Occipital lobe (tissue), 2 donors: Measurements from ENCODE around the gene CACNA1A. TPM values are rescaled to one million over a fixed set of nuclear protein-coding genes. Genes with fewer than 3 reads are reported as not detected.
"Not testable (repeated sequence)": the region's sequence is repeated elsewhere in the genome, so short reads cannot be mapped to it uniquely, and the experiment has no call there.

Experiments
- DNase-seq: peaks from one replicate; lab custom pipeline; 2025; lab: John Stamatoyannopoulos, UW
- total RNA-seq: library from RNA; depleted of rRNA; stranded (reverse); fragments of >200 nt; gene quantifications from one replicate; pipeline ENCODE4 v1.2.3, GENCODE V29; 2014

The CACNA1A gene
- total RNA-seq, 1 donor from 2014 or later: 31.4 TPM

GRCh38 chr19:13282486-13283065 is 223.7 kb downstream of the CACNA1A start:
- no peak for DNase-seq

GRCh38 chr19:13281567-13282291 is 224.6 kb downstream of the CACNA1A start:
- DNase-seq: peak; percentile 83

- DNase-seq: no peak
Observed at GRCh38 chr19:13277104-13277809, 229.0 kb downstream of the CACNA1A start.

DNA sequence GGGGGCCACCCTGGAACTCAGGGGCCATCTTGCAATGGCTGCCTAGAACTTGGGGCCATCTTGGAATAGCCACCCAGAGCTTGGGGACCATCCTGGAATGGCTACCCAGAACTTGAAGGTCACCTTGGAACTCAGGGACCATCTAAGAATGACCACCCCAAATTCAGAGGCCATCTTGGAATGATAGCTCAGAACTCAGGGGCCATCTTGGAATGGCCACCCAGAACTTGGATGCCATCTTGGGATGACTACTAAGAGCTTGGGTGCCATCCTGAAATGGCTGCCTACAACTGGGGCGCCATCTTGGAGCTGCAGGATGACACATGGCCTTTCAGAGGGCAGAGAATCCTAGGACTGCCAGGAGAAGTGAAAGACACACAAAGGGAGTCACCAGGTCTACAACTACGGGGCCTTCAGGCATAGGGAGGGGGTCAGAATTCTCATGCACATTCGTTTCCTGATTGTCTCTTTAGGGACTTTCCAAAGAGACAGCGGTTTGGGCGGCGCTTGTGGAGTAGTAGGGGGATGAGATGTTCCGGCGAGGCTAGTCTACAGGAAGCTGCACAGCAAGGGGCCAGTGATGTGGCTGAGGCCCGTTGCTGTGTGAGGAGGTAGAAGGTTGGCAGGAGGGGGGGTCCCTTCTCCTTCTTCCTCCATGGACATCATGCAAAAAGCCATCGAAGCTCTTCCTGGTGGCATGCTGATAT is 231.1 kb downstream of the CACNA1A start:
- DNase-seq: no peak

DNA sequence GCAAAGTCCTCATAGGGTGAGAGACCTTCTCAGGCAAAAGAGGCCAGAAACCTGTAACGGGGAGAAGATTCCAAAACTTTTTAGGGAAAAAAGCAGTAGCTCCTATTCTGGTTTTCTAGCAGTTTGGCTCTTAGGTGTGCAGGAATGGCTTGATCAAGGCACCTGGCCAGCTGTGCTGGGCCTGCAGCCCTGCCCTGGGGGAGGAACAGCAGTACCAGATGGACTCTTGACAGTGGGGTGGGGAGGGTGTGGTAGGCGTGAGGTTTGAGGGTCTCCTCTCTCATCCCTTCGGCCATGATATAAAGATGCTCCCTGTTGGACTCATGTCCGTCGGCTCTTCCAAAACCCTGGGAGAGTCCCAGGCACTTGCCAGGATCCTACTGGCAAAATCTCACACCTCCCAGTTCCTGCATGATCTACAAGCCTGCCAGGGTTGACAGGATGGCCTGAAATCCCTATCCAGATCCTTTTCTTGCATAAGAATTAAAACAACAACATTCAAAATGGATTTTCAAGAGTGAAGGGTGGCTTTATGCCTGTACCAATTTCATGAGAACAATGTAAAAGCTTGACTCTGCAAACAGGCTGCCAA is 235.7 kb downstream of the CACNA1A start:
- DNase-seq: no peak

DNA sequence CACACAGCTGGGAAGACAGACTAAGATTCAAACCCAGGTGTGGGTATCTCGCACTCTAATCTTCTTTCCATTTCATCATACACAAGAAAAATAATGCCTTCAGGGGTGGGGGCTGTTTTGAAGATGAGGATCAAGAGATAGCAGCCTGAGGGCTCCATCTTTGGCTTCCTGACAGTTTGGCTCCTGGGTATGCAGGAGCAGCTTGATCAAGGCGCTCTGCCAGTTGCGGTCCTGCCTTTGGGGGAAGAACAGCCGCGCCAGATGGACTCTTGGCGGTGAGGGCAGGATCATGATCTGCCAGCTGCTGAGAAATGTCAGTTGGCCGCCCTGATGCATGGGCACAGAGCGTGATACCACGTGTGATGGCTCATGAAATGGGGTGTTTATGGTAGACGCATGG is 236.9 kb downstream of the CACNA1A start:
- DNase-seq: no peak

DNA sequence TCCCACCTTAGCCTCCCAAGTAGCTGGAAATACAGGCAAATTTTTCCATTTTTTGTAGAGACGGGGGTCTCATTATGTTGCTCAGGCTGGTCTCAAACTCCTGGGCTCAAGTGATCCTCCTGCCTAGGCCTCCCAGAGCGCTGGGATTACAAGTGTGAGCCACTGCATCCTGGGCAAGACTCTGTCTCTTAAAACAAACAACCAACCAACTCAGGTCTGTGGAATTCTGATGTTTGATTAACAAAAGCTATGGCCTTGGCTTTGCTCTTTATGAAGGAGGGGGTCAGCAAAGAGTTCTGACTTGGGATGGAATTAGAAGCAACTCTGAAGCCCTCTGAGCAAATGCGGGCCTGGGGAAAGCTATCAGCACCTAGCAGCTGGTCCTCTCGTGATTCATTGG is 238.4 kb downstream of the CACNA1A start:
- no peak for DNase-seq

GRCh38 chr19:13267131-13267530 is 239.1 kb downstream of the CACNA1A start:
- no peak for DNase-seq

- DNase-seq: no peak
Observed at GRCh38 chr19:13262450-13262849, 243.8 kb downstream of the CACNA1A start.

GRCh38 chr19:13260883-13261653 is 245.2 kb downstream of the CACNA1A start:
- no peak for DNase-seq

GRCh38 chr19:13256918-13257317 is 249.4 kb downstream of the CACNA1A start:
- DNase-seq: no peak

DNA sequence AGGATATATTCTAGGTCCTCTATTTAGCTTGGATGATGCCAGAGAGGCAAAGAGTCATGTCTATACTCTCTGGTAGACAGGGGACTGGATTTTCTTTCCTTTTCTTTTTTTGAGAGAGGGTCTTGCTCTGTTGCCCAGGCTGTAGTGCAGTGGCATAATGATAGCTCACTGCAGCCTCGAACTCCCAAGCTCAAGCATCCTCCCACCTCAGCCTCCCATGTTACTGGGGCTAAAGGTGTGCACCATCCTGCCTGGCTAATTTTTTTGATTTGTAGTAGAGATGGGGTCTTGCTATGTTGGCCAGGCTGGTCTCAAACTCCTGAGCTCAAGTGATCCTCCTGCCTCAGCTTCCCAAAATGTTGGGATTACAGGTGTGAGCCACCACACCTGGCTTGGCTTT is 249.9 kb downstream of the CACNA1A start:
- DNase-seq: not testable (repeated sequence)

DNA sequence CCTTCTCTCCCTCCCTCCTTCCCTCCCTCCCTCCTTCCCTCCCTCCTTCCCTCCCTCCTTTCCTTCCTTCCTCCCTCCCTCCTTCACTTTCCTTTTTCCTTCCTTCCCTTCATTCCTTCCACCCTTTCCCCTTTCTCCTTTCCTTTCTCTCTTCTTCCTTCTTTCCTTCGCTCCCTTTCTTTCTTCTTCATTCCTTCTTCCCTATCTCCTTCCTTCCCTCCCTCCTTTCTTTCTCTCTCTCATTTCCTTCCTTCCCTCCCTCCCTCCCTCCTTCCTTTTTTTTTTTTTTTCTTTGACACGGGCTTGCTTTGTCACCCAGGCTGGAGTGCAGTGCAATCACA is 250.6 kb downstream of the CACNA1A start:
- DNase-seq: no peak

GRCh38 chr19:13255041-13255718 is 251.1 kb downstream of the CACNA1A start:
- no peak for DNase-seq

DNA sequence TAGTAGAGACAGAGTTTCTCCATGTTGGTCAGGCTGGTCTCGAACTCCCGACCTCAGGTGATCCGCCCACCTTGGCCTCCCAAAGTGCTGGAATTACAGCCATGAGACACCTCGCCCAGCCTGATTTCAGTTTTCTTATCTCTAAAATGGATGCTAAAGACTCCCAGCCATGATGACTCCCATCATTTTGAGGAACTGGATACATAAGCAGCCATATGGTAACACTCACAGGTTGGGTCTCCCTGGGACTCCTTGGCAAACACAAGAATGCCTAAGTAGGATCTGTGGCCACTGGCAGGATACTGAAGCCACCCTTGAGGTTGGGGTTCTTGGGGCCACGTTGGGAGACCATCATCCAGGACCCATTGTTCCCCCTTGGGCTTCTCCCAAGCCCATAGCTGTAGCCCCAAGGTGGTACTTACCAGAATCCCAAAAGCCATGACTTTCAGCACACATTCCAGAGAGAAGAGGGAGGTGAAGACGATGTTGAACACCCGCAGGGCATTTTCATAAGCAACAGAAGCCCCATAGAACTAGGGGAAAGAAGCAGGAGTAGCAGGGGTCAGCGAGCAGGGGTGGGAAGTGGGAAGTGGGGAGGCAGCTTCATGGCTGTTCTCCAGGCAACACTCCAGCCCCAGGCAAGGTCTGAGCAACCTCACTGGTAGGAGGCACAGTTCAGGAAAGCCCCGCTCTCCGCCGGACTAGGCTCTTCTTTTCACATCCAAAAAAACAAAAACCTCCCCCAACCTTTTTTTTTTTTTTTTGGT is 253.5 kb downstream of the CACNA1A start:
- no peak for DNase-seq

DNA sequence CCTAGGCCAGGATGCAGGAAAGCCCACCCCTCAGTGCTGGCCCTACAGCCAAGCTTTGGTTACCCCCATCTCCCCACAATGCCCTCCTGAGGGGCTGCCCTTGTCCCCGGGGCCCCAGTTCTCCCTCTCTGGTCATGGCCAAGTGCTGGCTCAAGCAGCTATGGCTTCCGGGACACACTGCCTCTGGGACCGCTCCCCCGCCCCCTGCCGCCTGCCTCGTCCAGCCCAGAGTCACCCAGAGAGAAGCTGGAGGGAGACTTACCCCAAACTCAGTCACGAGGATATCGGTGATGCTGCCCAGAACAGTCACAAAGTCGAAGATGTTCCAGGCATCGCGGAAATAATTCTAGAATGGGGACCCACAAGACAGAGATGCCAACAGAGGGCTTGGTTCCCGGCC is 261.4 kb downstream of the CACNA1A start:
- no peak for DNase-seq

- DNase-seq: no peak
Observed at GRCh38 chr19:13241231-13242104, 264.8 kb downstream of the CACNA1A start.

- DNase-seq: no peak
Observed at GRCh38 chr19:13240312-13241022, 265.8 kb downstream of the CACNA1A start.
